Inferior parietal cortex (tissue), 1 donor: Measurements from ENCODE around the gene SETD3.
A peak's percentile ranks its signal among the peaks of the same experiment; 100 is the strongest.
"Not testable (repeated sequence)": the region's sequence is repeated elsewhere in the genome, so short reads cannot be mapped to it uniquely, and the experiment has no call there.

Experiments
- DNase-seq: peaks from one replicate; pipeline ENCODE4 v3.0.0-alpha.2; 2016; ENCODE audit errors: extremely low spot score

The SETD3 gene

DNA sequence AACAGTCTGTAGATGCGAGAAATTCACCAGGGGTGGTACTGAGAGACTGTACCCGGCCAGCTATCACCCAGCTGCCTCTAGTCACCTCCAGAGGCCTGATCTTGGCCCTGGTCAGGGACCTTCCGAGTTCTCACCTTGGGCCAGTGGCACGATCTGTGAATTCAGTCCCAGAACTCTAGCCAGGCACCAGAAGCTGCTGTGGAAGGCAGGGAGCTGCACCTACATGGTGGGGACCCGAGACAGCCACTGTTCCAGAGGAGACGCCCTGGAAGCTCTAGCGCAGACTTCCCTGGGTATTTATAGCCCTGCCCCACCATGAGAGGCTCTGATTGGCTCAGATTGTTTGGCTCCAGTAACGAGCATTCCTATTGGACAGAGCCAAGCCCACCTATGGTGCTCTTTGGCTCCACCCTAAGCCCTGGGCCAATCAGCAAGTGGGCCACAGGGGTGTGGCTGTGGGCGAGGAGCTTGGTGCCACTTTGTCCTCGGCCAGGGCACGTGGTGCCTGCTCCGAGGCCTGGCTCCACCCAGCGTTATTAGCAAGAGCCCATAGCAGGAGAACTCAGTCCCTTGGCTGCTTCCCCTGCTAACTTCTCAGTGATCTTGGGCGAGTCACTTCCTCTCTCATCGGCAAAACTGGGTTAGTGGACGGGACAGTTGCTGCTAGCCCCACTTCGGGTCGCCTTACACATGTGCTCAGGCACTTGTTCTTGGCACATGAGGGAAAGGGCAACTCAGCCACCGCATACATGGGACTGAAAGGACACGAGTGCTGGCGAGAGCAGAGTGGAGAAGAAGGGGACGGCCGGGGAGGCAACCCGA is 119.7 kb downstream of the SETD3 start:
- no peak for DNase-seq

DNA sequence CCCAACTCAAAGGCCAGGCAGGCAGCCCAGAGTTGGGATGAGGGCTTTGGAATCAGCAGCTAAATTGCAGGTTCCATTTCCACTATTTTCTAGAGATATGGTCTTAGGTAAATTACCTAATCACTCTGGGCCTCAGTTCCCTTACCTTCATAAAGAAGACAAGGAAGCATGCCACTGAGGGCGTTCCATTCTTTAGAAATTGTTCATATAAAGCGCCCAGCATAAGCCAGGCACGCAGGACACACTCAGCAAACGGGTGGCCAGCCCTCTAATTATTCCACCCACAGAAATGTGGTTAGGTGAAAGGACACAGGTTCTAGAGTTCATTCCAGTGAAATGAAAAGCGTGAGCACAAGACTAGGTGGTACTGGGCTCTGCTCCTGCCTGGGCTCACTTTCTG is 120.8 kb downstream of the SETD3 start:
- no peak for DNase-seq

DNA sequence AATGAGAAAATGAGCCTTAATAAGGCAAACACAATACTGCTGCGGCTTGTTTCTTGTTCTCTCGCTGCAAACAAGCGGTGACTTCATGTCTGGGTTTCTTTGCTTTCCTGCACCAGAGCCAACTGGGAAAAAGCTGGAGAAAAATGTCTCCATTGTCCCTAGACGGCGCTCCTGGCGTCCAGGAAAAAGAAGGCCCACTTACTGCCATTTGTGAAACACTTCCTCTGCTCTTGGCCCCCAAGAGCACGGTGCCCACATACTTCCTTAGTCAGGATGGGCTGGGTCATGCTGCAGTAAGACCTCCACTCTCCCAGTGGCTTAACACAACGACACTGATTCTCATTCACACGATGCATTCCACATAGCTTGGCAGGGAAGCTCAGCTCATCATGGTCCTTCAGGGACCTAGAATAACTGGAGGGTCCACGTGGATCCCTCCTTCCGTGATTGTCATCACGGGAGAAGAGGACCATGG is 122.7 kb downstream of the SETD3 start:
- peak; percentile 3 for DNase-seq

DNA sequence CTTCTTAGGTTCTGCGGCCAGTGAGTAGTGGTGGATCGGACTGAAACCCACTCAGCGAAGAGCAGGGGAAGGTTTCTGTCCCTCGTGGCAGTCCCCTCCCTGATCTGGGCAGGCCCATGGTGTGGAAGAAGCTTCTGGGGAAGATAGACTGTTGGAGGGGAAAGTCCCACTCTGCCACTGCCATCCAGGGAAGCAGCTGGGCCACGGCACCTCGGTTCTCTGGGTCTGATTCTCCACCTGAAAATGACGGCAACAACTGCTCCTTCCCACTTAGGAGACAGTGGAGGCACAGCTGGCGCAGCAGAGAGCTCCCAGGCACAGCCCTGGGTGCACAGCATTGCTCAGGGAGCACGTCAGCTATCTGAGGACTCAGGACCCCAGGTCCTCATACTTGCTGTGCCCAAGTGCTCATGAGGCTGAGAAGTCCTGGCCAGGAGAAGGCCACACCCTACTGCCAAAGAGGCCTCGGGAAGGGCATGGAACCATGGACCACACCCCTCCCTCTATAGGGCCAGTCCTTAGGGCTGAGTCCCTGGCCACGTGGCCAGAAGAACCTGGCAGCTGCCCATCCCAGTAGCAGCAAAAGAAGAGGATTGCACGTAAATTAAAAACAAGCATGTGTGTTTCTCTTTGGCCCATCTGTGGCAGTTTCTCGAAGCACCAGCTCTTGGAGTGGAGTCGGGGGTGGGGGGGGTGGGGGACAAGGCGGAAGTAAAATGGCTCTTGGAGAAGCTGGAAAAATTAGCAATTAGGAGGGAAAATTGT is 123.3 kb downstream of the SETD3 start:
- DNase-seq = no peak

DNA sequence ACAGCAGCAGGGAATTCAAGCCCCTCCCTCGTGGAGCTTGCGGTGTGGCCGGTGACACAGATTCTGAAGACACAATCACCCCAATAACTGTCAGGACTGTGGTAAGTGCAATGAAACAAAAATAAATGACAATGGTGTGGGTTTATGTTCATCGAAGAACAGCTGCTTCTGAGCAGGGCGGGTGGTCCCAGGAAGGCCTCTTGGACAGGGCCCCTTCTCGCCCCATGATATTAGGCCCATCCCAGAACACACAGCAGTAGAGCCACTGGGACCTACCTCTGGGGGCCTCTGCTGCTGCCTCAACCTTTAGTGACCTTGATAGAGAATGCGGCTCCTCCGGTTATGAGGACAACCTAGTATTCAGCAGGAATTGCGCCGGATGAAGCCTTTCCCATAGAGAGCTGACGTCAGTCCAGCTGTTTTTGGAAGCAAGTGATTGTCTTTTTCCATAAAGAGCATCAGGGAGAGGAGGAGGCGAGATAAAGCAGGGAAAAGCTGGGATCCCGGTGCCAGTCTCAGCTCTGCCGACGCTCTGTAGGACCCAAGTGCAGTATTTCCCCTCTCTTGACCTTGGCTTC is 124.5 kb downstream of the SETD3 start:
- no peak for DNase-seq

DNA sequence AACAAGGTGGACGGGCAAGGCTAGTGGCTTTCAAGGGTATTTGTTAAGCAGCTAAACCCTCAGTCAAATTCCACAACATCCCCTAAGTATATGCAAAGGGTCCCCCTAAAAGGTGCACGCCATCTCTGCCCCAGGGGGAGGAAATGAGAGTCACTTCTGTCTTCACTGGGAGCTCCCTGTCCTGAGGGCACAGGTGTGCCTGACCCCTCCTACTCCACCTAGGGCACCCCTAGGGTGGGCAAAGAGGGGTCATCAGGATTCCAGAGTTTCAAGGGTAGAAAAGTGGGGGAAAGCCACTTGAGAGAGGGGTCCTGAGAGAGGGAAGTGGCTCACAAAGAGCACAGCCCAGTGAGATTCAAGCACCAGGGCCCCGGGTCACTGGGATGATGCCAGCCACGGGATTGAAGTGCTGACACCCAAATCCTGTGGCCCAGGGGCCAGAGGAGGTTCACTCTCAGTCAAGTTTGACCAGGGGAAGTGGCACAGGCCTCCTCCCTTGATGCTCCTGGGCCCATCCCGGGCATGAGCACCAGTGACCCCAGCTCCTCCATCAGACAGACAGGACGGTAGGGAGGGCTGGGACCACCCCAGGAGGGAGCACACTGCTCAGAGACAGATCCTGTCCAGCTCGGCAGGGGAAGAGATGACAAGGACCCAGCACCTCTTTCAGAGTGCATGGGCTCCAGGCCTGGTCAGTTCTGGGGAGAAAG is 126.3 kb downstream of the SETD3 start:
- DNase-seq = no peak

DNA sequence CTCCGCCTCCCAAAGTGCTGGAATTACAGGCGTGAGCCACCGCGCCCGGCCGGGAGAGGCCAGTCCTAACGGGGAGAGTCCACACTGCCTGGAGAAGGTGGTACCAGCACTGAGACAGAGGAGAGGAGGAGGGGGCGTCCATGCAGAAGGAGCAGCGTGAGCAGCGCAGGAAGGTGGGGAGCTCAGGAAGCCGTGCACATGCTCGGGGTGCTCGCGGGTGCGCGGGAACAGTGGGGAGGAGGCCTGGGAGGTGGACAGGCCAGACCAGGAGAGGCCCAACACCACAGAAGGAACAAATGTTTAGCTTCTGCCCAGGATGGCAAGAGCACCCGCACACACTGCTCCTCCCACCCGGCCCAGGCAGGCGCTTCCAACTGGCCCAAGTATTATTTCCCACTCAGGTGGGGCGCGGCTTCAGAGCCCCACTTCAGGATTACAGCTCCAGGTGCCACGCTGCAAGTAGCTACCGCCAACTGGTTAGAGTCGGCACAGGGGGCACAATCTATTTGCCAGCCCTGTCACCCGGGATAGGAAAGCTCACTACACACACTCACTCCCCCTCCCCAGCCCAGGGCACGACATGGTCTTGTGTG is 127.9 kb downstream of the SETD3 start:
- no peak for DNase-seq

DNA sequence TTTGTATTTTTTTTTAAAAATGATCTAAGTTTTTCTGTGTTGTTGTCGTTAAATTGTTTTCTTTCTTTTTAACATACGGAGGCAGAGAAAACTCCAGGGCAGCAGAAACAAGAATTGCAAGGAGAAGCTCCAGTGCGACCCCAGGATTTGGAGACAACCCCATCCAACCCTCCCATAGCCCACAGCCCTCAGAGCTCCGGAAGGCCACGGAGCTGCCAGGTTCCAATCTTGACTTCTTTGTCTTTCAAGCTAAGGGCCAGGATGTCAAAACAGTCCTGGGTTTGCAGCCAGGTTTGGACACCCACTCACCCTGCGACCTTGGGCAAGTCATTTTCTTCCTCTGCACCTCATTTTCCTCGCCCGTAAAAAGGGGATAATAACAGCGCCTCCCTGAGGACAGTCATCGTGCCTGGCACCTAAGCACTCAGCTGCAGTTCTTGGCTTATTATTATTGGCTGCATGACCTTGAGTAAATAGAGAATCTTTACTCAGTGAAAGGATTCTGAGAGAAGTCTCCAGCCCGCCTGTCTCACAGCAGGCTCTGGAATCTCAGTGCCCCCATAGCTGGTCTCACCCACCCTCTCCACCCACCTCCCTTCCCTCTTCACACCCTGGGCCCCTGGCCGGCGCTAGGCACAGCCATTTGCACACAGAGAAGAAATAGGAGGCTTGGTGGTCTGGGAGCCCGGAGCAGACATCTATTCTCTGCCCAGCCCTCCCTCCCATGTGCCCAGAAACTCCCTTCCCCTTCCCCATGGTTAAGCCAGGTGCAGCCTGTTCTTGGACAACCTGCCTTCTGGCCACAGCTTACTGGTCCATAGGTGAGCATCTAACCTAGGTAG is 129.3 kb downstream of the SETD3 start:
- no peak for DNase-seq

DNA sequence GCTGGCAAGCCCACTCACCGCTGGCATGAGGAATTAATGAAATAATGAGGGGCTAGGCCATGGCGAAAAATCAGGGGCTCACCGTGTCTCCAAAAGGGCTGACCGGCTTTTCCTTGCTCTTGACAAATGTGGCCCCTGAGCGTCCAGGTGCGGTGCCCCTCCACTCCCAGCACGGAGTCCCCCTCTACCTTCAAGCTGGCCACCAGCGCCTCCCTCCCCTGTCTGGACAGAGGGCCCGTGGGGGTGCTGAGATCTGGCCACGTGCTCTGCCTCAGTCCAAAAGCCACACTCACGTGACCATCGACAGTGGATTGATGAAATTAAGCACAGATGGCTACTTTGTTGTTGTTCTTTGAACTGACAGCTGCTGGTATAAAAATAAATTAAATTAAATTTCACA is 129.9 kb downstream of the SETD3 start:
- no peak for DNase-seq

DNA sequence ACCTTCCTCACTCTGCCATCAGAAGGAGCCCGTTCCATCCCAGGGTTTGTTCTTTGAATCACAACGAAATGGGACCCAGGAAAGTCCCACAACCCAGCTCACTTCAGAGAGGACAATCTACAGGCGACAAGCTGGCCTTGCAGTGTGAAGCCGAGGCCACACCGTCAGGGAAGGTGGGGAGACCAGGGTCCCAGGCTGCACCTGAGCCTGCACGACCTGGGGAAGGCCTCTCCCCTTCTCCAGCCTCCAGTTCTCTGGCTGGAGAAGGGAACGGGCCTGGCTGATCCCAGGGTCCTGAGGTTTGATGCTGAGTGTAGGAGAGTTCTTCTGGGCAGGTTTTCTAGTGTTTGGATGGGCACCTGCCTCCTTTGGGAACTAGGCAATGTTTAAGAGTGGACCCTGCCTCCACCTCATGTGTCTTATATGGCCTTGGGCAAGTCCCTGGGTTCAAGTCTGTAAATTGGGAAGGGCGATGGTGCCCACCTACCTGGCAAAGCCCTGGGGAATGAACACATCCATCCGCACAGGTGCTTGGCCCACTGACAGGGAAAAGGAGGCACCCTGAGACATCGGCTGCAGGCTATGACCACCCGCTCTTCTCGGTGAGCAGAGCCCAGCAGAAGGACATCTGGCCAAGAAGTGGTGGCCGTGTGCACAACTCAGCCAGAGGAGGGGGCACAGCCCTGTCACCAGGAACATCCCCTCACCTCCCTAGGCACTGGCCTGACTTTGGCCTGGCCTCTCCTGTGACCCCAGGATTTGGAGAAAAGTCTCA is 130.8 kb downstream of the SETD3 start:
- no peak for DNase-seq

DNA sequence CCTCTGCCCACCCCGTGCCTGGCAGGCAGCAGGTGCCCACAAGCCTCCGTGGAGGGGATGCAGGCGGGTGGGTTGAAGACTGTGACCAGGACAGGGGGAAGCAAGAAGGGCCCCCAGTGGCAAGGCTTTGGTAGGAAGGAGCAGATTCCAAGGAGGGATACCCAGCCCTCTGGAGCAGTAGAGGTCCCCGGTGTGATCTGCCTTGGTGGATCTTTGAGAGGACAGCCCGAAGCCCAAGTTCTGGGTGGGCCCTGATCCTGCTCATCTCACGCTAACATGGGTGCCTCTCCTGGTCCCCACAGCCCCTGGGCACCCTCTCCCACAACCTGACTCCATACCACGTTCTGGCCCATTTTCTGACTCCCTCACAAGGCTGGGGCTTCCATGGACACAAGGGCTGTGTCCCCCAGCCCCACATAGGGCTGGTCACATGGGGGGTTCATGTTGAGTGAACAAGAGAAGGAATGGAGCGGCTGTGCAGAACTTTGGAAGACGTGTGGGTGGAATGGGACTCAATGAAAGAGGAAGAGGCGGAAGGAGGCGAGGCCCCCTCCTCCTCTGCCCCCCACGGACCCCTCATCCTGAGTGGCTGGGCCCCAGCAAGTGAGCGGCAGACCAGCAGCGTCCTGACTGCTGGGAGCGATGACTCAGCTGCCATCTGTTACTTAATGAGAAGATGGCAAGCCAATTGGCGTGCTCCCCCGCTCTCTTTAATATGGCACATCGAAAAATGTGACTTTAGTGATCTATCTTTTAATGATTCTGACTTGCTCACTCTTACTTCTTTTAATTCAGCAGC is 131.6 kb downstream of the SETD3 start:
- no peak for DNase-seq

DNA sequence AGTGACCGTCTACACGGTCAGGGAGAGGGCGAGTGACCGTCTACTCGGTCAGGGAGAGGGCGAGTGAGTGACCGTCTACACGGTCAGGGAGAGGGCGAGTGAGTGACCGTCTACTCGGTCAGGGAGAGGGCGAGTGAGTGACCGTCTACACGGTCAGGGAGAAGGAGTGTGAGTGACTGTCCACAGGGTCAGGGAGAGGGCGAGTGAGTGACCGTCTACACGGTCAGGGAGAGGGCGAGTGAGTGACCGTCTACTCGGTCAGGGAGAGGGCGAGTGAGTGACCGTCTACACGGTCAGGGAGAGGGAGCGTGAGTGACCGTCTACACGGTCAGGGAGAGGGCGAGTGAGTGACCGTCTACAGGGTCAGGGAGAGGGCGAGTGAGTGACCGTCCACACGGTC is 132.4 kb downstream of the SETD3 start:
- not testable (repeated sequence) for DNase-seq
